ENCODE data around the gene CLHC1.
A peak's percentile ranks its signal among the peaks of the same experiment; 100 is the strongest.
"Not testable (repeated sequence)": the region's sequence is repeated elsewhere in the genome, so short reads cannot be mapped to it uniquely, and the experiment has no call there.

CLHC1 gene

DNA sequence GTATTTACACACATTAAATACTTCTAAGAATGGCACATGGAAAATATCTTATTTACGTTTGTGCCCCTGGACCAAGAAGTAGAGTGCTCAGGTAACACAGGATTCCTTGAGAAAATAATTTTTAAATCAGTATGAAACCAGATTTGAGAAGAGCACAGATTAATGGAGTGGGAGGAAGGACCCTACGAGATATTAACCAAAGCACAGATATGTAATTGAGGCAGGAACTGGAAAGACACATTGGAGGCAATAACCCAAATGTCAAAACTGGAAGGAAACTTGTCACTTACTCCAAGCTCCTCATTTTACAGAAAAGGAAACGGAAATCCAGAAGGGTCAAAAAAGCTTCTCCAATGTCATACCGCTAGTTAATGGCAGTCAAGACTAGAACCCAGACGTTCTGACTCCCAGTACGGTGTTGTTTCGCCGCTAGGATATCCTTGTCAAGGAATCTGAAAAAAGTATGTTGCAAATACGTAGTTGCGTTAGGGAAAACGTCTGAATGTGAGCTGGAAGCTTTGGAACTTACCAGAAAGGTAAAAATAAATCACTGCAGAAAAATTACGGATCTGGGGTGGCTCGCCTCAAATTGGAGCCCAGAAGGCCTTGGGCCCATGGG lies 36.3 kb upstream of the CLHC1 start:
- TF ChIP-seq, protein P1, sequence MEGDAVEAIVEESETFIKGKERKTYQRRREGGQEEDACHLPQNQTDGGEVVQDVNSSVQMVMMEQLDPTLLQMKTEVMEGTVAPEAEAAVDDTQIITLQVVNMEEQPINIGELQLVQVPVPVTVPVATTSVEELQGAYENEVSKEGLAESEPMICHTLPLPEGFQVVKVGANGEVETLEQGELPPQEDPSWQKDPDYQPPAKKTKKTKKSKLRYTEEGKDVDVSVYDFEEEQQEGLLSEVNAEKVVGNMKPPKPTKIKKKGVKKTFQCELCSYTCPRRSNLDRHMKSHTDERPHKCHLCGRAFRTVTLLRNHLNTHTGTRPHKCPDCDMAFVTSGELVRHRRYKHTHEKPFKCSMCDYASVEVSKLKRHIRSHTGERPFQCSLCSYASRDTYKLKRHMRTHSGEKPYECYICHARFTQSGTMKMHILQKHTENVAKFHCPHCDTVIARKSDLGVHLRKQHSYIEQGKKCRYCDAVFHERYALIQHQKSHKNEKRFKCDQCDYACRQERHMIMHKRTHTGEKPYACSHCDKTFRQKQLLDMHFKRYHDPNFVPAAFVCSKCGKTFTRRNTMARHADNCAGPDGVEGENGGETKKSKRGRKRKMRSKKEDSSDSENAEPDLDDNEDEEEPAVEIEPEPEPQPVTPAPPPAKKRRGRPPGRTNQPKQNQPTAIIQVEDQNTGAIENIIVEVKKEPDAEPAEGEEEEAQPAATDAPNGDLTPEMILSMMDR (IDR thresholded peaks at IDR 0.05; ENCODE audit: low read length, missing control alignments): no peak
- peak overlapping the region; percentile 93 for H3K4me3 ChIP-seq (replicated peaks; ENCODE audit: low read depth, low read length)
- no peak for DNase-seq (ENCODE audit: low read depth)

DNA sequence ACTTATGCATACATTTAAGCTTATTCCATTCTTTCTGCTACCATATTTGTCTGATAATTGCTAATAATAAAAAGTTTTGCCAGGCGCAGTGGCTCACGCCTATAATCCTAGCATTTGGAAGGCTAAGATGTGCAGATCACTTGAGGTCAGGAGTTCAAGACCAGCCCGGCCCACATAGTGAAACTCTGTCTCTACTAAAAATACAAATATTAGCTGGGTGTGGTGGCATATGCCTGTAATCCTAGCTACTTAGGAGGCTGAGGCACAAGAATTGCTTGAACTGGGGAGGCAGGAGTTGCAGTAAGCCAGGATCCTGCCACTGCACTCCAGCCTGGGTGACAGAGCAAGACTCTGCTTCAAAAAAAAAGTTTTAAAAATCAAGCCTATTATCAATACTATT lies 27.5 kb upstream of the CLHC1 start:
- not testable (repeated sequence) for H3K4me3 ChIP-seq (replicated peaks; ENCODE audit: low read depth, low read length); DNase-seq (ENCODE audit: low read depth)

DNA sequence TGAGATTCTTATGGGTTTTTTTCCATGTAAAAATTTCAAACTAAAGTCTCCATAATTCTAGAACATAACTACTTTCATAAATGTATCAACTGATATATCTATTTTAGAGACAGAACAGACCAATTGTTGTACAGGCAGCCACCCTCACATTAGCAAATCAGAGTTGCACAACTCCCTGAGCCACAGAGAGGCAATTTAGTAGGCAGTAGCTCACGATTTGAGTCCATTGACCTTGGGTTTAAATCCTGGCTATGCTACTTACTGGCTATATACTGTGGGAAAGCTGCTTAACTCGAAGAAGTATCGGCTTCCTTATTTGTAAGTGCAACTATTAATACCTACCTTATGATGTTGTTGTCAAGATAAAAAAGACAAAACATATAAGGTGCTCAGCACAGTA lies 20.7 kb upstream of the CLHC1 start:
- TF ChIP-seq, protein P1 (IDR thresholded peaks at IDR 0.05; ENCODE audit: low read length, missing control alignments): no peak
- no peak for DNase-seq (ENCODE audit: low read depth)
- no peak overlapping the region for H3K4me3 ChIP-seq (replicated peaks; ENCODE audit: low read depth, low read length)

DNA sequence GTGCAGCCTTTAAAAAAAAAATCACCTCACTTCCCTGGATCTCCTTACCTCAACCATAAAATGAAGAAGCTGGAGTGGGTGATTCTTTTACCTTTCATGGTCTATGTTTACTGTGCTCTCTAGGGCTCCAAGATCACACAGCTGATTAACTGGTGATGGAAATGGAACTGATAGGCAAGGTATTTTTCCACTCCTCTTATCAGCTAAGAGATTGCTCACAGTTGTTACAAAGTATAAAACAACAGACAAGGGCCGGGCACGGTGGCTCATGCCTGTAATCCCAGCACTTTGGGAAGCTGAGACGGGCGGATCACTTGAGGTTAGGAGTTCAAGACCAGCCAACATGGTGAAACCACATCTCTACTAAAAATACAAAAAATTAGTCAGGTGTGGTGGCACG lies 14.9 kb upstream of the CLHC1 start:
- no peak overlapping the region for H3K4me3 ChIP-seq (replicated peaks; ENCODE audit: low read depth, low read length)
- DNase-seq (ENCODE audit: low read depth): no peak
- TF ChIP-seq, protein P1 (IDR thresholded peaks at IDR 0.05; ENCODE audit: low read length, missing control alignments): no peak

DNA sequence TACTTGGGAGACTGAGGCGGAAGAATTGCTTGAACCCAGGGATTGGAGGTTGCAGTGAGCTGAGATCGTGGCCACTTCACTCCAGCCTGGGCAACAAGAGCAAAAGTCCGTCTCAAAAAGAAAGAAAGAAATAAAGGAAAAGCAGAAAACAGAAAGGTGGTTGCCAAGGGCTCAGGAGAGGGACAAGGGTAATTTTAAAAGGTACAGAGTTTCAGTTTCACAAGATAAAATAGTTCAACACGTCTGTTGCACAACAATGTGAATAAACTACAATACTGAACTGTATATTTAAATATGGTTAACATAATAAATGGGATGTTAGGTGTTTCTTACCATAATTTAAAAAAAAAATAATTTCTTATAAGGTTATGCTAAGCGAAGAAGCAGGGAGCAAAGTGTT lies 13.3 kb upstream of the CLHC1 start:
- TF ChIP-seq, protein P1 (IDR thresholded peaks at IDR 0.05; ENCODE audit: low read length, missing control alignments): no peak
- H3K4me3 ChIP-seq (replicated peaks; ENCODE audit: low read depth, low read length): no peak overlapping the region
- DNase-seq (ENCODE audit: low read depth): no peak

DNA sequence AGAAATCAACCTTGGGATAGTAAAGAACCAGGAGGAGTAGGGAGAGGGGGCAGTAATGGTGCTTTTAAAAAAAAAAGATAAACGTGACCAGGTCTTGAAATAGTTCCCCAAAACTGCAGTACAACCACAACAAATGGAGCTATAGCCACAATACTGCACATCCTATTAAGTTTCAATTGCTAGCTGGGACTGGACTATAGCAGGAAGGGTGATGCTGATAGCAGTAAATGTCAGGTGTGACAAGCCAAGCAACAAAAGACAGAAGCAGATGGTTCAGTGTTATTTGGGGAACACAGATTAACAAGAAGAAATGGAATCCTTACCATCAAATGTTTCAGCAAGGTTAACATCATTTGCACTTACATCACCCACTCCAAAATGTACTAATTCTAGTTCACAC lies 10.5 kb upstream of the CLHC1 start:
- TF ChIP-seq, protein P1 (IDR thresholded peaks at IDR 0.05; ENCODE audit: low read length, missing control alignments): no peak
- H3K4me3 ChIP-seq (replicated peaks; ENCODE audit: low read depth, low read length): no peak overlapping the region
- DNase-seq (ENCODE audit: low read depth): no peak

DNA sequence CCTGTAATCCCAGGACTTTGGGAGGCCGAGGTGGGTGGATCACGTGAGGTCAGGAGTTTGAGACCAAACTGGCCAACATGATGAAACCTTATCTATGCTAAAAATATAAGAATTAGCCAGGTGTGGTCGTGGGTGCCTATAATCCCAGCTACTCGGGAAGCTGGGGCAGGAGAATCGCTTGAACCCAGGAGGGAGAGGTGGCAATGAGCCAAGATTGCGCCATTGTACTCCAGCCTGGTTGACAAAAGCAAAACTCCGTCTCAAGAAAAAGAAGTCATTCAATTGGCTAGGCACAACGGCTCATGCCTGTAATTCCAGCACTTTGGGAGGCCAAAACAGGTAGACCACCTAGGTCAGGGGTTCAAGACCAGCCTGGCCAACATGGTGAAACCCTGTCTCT lies 9.5 kb upstream of the CLHC1 start:
- not testable (repeated sequence) for H3K4me3 ChIP-seq (replicated peaks; ENCODE audit: low read depth, low read length); DNase-seq (ENCODE audit: low read depth)

DNA sequence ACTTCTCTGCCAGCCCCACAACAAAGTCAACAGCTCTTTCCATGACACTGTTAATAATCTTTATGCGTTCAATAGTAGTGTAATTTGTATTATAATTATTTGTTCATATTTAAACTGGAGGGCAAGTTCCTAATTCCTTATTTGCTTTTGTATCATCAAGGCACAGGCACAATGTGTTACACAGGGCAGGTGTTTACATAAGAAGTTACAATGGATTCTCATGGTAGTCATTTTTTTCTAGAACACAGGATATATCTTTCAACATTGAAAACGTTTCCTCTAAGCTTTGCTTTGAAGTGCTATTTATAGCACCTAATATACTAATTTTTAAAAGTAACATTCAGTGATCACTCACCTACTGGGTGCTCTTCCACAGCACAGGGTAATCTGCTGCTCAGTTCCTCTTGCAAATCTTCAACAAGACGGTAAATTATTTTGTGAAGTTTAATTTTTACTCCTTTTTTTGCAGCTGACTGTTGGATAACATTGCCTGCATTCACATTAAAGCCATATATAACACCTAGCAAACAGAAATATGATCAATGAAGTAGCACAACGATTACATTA lies 7.6 kb upstream of the CLHC1 start:
- DNase-seq (ENCODE audit: low read depth): no peak
- TF ChIP-seq, protein P1 (IDR thresholded peaks at IDR 0.05; ENCODE audit: low read length, missing control alignments): no peak
- no peak overlapping the region for H3K4me3 ChIP-seq (replicated peaks; ENCODE audit: low read depth, low read length)

Data from fibroblast of pulmonary artery (primary cell).